Kidney epithelial cell (primary cell): ENCODE results near the gene ZEB1. TPM values are rescaled to one million over a fixed set of nuclear protein-coding genes. Genes with fewer than 3 reads are reported as not detected.

Experiments used
- DNase-seq: peaks from one replicate; pipeline ENCODE4 v3.0.0-alpha.2; 2010; ENCODE audit warnings: low read depth
- H3K27me3 ChIP-seq: 2 replicates; pipeline ENCODE4 v1.6.0; 2011; ENCODE audit warnings: low read length; ENCODE audit not compliant: control insufficient read depth, insufficient read depth
- H3K36me3 ChIP-seq: 2 replicates; pipeline ENCODE4 v1.5.1; 2011; ENCODE audit warnings: low read length; ENCODE audit not compliant: control insufficient read depth, insufficient read depth
- H3K4me3 ChIP-seq: 2 replicates; pipeline ENCODE4 v1.5.1; 2011; ENCODE audit warnings: low read depth, mild to moderate bottlenecking, control low read depth, low read length
- total RNA-seq: library from RNA; depleted of rRNA; stranded (reverse); fragments of >200 nt; gene quantifications from 2 replicates; pipeline ENCODE4 v1.2.3, GENCODE V29; 2015
- TF ChIP-seq, protein P1 (sequence below): IDR thresholded peaks from 2 replicates; pipeline ENCODE4 v1.5.1; 2011; ENCODE audit warnings: mild to moderate bottlenecking, moderate library complexity, low read length, control low read depth, inconsistent platforms; ENCODE audit not compliant: insufficient read depth, poor library complexity, severe bottlenecking

ZEB1 gene
- total RNA-seq, 1 donor from 2014 or later, result 10.8 TPM

DNA sequence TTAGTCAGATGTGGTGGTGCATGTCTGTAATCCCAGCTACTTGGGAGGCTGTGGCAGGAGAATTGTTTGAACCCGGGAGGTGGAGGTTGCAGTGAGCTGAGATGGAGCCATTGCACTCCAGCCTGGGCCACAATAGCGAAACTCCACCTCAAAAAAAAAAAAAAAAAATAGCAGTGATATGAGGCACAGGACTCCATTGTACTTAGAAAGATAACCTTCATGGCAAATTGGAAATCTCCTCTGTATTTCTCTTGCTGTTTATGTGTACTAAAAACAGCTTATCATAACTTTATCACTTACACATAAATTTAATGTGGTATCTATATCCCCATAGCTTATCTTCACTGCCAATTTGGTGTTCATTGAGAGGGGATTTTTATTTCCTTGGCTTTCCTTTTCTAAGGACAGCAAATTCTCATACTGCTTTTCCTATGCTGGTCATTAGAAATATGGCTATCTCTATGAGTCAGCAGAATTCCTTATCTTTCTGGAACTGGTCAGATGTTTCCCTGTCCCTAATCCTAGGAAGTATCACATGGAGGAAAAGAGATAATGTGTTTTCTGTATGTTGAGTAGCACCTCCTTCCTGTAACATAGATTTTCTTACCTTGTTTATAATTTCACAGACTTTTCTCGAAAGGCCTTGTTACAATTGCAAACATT lies 40.6 kb upstream of the ZEB1 start:
- TF ChIP-seq, protein P1, sequence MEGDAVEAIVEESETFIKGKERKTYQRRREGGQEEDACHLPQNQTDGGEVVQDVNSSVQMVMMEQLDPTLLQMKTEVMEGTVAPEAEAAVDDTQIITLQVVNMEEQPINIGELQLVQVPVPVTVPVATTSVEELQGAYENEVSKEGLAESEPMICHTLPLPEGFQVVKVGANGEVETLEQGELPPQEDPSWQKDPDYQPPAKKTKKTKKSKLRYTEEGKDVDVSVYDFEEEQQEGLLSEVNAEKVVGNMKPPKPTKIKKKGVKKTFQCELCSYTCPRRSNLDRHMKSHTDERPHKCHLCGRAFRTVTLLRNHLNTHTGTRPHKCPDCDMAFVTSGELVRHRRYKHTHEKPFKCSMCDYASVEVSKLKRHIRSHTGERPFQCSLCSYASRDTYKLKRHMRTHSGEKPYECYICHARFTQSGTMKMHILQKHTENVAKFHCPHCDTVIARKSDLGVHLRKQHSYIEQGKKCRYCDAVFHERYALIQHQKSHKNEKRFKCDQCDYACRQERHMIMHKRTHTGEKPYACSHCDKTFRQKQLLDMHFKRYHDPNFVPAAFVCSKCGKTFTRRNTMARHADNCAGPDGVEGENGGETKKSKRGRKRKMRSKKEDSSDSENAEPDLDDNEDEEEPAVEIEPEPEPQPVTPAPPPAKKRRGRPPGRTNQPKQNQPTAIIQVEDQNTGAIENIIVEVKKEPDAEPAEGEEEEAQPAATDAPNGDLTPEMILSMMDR, result no peak
- DNase-seq, result no peak
- H3K27me3 ChIP-seq, result no peaks in the 10 kb centered on the region
- H3K4me3 ChIP-seq, result no peak overlapping the region
- no peaks in the 10 kb centered on the region for H3K36me3 ChIP-seq

- no peak overlapping the region for H3K4me3 ChIP-seq
- no peaks in the 10 kb centered on the region for H3K36me3 ChIP-seq
- no peak for DNase-seq
- TF ChIP-seq, protein P1, result no peak
- H3K27me3 ChIP-seq, result no peaks in the 10 kb centered on the region
Observed at GRCh38 chr10:31280972-31281371, 38.0 kb upstream of the ZEB1 start.

DNA sequence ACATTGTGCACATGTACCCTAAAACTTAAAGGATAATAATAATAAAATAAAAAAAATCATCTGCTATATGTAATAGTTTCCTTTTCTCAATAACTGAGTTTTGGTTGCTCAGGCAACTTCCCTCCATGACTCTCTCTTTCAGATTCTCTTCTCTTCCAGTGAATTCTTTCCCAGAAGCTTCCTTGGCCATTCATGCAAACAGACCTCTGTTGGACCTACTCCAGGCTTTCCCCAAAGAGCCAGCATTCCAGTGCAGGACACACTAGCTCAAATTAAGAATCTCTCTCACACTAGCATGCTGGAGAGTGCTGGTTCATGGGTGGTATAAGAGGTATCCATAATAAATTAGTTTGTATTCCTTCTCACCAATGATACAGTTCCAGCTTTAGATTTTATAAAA lies 31.0 kb upstream of the ZEB1 start:
- Histone ChIP-seq H3K36me3 (no peaks in the 10 kb centered on the region), H3K27me3 (no peaks in the 10 kb centered on the region), H3K4me3 (no peak overlapping the region)
- DNase-seq, result no peak
- TF ChIP-seq, protein P1, result no peak

DNA sequence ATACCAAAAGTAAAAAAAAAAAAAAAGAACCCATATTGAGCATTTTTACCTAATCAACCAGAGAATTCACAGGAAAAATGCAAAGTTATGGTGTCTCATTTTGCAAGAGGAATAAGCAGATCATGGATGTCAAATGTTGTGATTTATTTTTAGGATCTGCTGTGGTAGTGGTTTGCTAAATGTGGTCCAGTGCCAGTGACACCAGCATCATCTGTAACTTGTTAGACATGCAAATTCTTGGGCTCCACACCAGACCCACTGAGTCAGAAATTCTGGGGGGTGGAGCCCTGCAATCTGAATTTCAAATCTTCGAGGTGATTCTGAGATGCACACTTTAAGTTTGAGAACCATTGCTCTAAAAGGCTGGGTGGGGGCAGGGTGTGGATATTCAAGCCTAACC lies 30.1 kb upstream of the ZEB1 start:
- TF ChIP-seq, protein P1, result no peak
- H3K27me3 ChIP-seq, result no peaks in the 10 kb centered on the region
- H3K36me3 ChIP-seq, result no peaks in the 10 kb centered on the region
- H3K4me3 ChIP-seq, result no peak overlapping the region
- no peak for DNase-seq

DNA sequence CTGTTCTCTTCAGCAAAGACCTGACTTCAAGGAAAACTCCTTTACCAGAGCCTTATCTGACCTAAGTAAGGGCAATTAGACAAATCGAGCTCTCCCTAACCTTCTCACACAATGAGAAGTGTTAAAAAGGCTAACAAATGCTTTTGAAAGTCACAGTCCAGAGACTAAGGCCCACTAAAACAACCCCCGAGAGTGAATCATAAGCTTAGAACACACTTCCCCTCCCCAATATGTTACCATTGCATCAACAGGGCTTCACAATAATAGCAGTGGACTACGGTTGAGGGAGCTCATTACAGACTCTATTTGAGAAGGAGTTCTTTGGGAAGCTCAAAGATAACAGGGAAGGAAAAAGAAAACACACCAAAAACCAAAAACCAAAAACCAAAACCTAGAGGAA lies 28.6 kb upstream of the ZEB1 start:
- no peaks in the 10 kb centered on the region for H3K36me3 ChIP-seq
- TF ChIP-seq, protein P1, result no peak

DNA sequence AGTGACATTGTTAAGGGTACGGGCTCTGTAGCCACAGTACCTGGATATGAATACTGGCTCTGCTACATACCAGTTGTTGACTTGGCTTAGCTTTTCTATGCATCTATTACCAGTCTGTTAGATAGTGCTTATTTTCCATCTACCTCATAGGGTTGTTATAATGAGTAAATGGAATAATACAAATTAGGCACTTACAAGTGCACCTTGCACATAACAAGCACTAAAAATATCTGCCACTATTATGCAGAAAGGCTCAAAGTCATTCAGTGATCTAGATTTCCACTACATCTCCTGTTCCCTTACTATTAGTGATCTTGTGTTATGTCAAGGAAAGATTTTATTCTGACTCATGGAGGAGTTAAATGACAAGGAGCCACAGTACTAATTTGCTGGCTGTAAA lies 27.9 kb upstream of the ZEB1 start:
- TF ChIP-seq, protein P1, result no peak
- H3K36me3 ChIP-seq, result no peaks in the 10 kb centered on the region
- H3K27me3 ChIP-seq, result no peaks in the 10 kb centered on the region
- no peak for DNase-seq
- no peak overlapping the region for H3K4me3 ChIP-seq

More for the DNA sequence above, 28.6 kb upstream of the ZEB1 start:
- no peak for DNase-seq
- Histone ChIP-seq H3K27me3 (no peaks in the 10 kb centered on the region), H3K4me3 (no peak overlapping the region)
